GM04504 (cell line): Measurements from ENCODE around the gene APOE.
A peak's percentile ranks its signal among the peaks of the same experiment; 100 is the strongest.
"Not testable (repeated sequence)": the region's sequence is repeated elsewhere in the genome, so short reads cannot be mapped to it uniquely, and the experiment has no call there.

Experiments
- DNase-seq: peaks from one replicate; pipeline ENCODE4 v3.0.0-alpha.2; 2012; ENCODE audit warnings: low read depth

APOE gene

GRCh38 chr19:44911896-44912295 is 6.3 kb downstream of the APOE start:
- DNase-seq, result not testable (repeated sequence)

- DNase-seq, result no peak
Observed at GRCh38 chr19:44912854-44913253, 7.3 kb downstream of the APOE start.

- DNase-seq, result not testable (repeated sequence)
Observed at GRCh38 chr19:44913512-44914432, 8.2 kb downstream of the APOE start.

GRCh38 chr19:44914433-44915206 is 9.0 kb downstream of the APOE start, which contains the start of gene APOC1:
APOC1 (plus strand) TSS chr19:44914608; CDS start chr19:44914892, 284 bp downstream.
- peak; percentile 40 for DNase-seq

- DNase-seq, result no peak
Observed at GRCh38 chr19:44924243-44924725, 18.7 kb downstream of the APOE start.

- DNase-seq, result no peak
Observed at GRCh38 chr19:44925114-44925891, 19.7 kb downstream of the APOE start.

GRCh38 chr19:44926245-44927077 is 20.9 kb downstream of the APOE start:
- DNase-seq, result not testable (repeated sequence)

- no peak for DNase-seq
Observed at GRCh38 chr19:44927746-44928145, 22.1 kb downstream of the APOE start.

GRCh38 chr19:44930088-44930487 is 24.5 kb downstream of the APOE start:
- DNase-seq, result no peak

GRCh38 chr19:44931541-44931940 is 25.9 kb downstream of the APOE start:
- no peak for DNase-seq

- no peak for DNase-seq
Observed at GRCh38 chr19:44939668-44940067, 34.1 kb downstream of the APOE start.

- no peak for DNase-seq
Observed at GRCh38 chr19:44942067-44942571, 36.5 kb downstream of the APOE start, which contains the start of gene APOC4. APOC4 (plus strand) TSS chr19:44942237; CDS start chr19:44942278, 41 bp downstream.

GRCh38 chr19:44943801-44944249 is 38.2 kb downstream of the APOE start:
- DNase-seq, result peak; percentile 27

GRCh38 chr19:44947041-44947581 is 41.5 kb downstream of the APOE start:
- no peak for DNase-seq

- DNase-seq, result no peak
Observed at GRCh38 chr19:44948237-44948636, 42.6 kb downstream of the APOE start.

GRCh38 chr19:44948763-44949374 is 43.3 kb downstream of the APOE start:
- no peak for DNase-seq

GRCh38 chr19:44949550-44949949 is 44.0 kb downstream of the APOE start:
- DNase-seq, result no peak

- peak; percentile 58 for DNase-seq
Observed at GRCh38 chr19:44951179-44952159, 45.9 kb downstream of the APOE start.

GRCh38 chr19:44954278-44954648 is 48.7 kb downstream of the APOE start:
- no peak for DNase-seq
